H1 (cell line): ENCODE results near the gene ZW10. TPM values are rescaled to one million over a fixed set of nuclear protein-coding genes. Genes with fewer than 3 reads are reported as not detected.

Source experiments
- BCL11A ChIP-seq, 2 experiments: IDR thresholded peaks; one replicate each; pipeline ENCODE4 v1.6.1; 2011; ENCODE audit warnings: low read depth in 2 of 2, low read length in 2 of 2, mild to moderate bottlenecking in 2 of 2
- CTBP2 ChIP-seq: IDR thresholded peaks from 2 replicates; pipeline ENCODE4 v1.7.0; 2011; ENCODE audit warnings: borderline replicate concordance, mild to moderate bottlenecking, moderate library complexity, mixed read lengths, low read length; ENCODE audit not compliant: insufficient read depth, insufficient read length
- HDAC2 ChIP-seq, 2 experiments: fragments of 300-600 bp in 1 of 2; sonication (generic) in 1 of 2; IDR thresholded peaks; 2 replicates each; pipeline ENCODE4 v1.6.1; 2011 to 2012; ENCODE audit warnings: low read depth in 2 of 2, low read length in 2 of 2, mild to moderate bottlenecking in 2 of 2, moderate library complexity in 2 of 2, borderline replicate concordance in 1 of 2, inconsistent platforms in 1 of 2
- polyA plus RNA-seq, 7 experiments: library from polyadenylated mRNA; depleted of rRNA in 3 of 7; stranded (reverse) in 5 of 7; unstranded in 2 of 7; fragments of >200 nt in 5 of 7; fragments of 200-250 nt in 2 of 7; gene quantifications; 1 replicate in 5 of 7; 2 replicates in 1 of 7; 4 replicates in 1 of 7; pipeline versions ENCODE4 v1.2.1 to v1.2.3, GENCODE V29; 2011 to 2013; ENCODE audit warnings: missing spikeins in 2 of 7, mixed read lengths in 2 of 7
- total RNA-seq: library from RNA; stranded (reverse); fragmentation: NEBNext Ultra II Directional; extraction: Animal tissue kit (Norgen Biotek cat#: 25700); gene quantifications from 2 replicates; pipeline ENCODE4 v1.2.1, GENCODE V29; 2021
- TF ChIP-seq, protein P1 (sequence below): IDR thresholded peaks from 2 replicates; pipeline ENCODE4 v1.6.1; 2012; ENCODE audit warnings: low read length, inconsistent platforms

Gene ZW10
- total and polyA plus RNA-seq, 2 of the 8 experiments (the other 6 are each of a cell fraction or from before 2014, with no cell fraction given): 9.0 to 25.3 TPM

DNA sequence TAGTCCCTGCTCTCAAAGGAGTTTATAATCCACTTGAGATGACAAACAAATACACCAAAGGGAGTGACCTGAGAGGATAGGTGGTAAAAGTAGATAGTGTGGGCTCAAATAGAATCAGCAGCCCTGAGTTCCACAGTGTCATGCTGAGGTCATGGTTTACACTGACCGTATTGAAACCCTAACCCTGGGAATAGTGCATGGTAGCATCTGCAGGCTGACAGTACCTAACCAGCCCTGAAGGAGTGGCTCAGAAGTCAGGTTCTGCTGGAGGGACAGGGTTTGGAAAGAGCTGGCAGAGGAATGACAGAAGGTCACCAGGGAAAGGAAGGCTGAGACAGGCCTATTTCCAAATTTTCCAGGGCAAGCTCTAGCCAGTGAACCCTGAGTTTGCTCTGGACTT, 58.2 kb downstream of the ZW10 start (continued):
- TF ChIP-seq, protein P1, sequence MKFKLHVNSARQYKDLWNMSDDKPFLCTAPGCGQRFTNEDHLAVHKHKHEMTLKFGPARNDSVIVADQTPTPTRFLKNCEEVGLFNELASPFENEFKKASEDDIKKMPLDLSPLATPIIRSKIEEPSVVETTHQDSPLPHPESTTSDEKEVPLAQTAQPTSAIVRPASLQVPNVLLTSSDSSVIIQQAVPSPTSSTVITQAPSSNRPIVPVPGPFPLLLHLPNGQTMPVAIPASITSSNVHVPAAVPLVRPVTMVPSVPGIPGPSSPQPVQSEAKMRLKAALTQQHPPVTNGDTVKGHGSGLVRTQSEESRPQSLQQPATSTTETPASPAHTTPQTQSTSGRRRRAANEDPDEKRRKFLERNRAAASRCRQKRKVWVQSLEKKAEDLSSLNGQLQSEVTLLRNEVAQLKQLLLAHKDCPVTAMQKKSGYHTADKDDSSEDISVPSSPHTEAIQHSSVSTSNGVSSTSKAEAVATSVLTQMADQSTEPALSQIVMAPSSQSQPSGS: no peak
- TF ChIP-seq BCL11A (IDR thresholded peaks at IDR 0.05; ENCODE audit: low read depth in 2 of 2, low read length in 2 of 2) (no peak), HDAC2 (IDR thresholded peaks at IDR 0.05; ENCODE audit: borderline replicate concordance in 1 of 2, low read depth in 2 of 2, low read length in 2 of 2) (no peak), CTBP2 (no peak)
- TF ChIP-seq, all 59 proteins: peak for 0
